GM20000 (cell line): ENCODE measurements around the gene FOXP1.

Experiments used
- DNase-seq: peaks from one replicate; pipeline ENCODE4 v3.0.0; 2012; ENCODE audit warnings: low spot score
- TF ChIP-seq, protein P1 (sequence below): IDR thresholded peaks from 2 replicates; pipeline ENCODE4 v1.5.1; 2012; ENCODE audit warnings: mild to moderate bottlenecking, control low read depth; ENCODE audit errors: extremely low read depth, missing control alignments

Gene FOXP1

DNA sequence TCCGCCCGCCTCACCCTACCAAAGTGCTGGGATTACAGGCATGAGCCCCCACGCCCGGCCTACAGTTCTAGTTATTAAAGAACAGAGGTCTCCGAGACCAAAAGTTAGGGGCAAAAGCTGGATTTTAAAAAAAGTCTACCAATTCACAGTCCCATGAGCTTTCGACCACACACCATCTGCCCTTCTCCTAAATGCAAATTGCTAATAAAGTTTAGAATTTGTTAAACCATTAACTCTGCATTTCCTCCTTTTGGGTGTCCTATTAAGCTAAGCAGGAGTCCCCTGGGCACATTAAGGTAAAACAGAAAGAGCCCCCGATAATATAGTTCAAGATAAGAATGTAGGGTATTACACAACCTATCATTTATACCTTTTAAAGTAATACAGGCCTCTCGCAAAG lies 322.7 kb downstream of the FOXP1 start:
- DNase-seq: no peak
- TF ChIP-seq, protein P1, sequence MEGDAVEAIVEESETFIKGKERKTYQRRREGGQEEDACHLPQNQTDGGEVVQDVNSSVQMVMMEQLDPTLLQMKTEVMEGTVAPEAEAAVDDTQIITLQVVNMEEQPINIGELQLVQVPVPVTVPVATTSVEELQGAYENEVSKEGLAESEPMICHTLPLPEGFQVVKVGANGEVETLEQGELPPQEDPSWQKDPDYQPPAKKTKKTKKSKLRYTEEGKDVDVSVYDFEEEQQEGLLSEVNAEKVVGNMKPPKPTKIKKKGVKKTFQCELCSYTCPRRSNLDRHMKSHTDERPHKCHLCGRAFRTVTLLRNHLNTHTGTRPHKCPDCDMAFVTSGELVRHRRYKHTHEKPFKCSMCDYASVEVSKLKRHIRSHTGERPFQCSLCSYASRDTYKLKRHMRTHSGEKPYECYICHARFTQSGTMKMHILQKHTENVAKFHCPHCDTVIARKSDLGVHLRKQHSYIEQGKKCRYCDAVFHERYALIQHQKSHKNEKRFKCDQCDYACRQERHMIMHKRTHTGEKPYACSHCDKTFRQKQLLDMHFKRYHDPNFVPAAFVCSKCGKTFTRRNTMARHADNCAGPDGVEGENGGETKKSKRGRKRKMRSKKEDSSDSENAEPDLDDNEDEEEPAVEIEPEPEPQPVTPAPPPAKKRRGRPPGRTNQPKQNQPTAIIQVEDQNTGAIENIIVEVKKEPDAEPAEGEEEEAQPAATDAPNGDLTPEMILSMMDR: no peak

DNA sequence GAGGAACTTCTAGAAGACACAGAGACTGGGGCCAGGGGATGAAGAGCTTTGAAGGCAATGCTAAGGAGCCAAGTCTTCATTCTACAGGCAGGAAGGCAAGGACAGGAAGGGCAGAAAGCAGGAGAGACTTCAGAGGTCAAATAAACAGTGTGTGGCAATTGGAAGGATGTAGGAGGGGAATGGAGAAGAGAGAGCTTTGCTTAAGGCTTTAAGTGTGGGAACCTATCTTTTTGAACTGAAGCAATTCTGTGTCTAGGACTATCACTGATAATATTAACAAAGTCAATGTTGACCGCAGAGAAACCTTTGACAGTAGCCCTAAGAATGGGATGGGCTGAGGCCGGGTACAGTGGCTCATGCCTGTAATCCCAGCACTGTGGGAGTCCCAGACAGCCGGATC lies 325.0 kb downstream of the FOXP1 start:
- TF ChIP-seq, protein P1: no peak
- DNase-seq: no peak

DNA sequence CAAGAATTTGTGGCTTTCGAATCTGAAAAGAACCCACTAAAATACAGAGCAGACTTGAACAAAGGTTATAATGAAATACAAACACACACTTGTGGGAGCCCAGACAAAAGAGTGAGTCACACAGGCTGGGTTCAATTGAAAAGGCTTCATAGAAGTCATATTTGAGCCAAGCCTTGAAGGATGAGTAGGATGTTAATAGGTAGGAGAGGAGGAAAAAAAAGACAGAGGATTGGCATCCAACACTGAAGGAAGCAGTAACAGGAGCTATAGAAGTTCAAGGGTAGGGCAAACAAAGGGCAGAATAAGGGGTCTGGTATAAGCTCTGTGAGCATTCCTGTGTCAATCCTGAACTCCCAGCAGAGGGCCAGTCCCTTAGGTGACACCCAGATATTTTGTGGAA lies 325.4 kb downstream of the FOXP1 start:
- TF ChIP-seq, protein P1: no peak
- no peak for DNase-seq

DNA sequence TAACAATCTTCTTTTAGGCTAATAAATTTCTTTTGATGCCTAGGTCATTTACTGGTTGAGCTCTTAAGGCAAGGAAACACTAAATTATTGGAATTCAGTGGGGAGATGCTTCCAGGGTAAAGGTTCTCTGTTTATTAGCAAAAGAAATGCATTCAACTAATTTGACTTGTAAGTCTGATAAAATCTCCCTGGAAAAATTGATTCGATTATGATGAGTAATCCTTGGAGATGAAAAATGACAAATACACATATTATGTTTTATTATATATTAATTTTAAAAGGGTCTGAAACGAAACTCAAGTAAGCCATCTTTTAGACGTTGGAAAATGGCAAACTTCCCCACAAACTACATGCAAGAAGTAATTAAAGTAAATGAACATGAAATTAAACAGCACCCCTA lies 328.0 kb downstream of the FOXP1 start:
- TF ChIP-seq, protein P1: no peak
- no peak for DNase-seq

DNA sequence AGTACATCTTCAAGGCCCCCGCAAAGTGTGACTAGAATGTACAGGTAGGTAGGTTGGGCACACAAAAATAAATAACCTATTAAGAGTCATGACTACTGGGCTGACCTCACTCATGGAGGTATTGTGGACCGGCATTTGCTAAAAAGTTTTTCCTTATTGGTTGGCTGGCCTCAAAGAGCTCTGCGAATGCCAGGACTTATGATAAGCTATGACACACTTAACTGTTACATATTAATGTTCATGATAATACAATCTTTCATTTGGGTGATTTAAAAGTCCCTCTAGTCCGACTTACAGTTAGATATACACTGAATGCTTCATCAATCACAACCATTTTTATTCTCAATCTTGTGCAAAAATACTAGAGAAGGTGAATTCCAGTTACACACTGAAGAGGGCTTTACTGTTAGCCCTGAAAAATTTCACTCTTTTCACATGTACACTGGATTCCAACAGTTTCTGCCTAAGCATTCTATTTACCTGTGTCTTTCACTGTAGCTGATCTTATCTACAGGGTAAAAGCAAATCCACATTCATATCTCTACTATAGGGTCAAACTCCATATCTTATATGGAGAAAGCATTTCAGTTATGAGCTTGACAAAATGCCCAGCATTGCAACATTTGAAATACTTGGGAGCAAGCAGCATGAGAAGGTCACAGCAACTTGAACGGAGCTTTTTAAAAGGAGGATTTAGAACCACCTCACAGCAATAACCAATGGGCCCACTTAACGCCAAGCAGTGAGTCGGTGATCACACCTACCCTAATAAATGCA lies 329.1 kb downstream of the FOXP1 start:
- TF ChIP-seq, protein P1: no peak
- no peak for DNase-seq

DNA sequence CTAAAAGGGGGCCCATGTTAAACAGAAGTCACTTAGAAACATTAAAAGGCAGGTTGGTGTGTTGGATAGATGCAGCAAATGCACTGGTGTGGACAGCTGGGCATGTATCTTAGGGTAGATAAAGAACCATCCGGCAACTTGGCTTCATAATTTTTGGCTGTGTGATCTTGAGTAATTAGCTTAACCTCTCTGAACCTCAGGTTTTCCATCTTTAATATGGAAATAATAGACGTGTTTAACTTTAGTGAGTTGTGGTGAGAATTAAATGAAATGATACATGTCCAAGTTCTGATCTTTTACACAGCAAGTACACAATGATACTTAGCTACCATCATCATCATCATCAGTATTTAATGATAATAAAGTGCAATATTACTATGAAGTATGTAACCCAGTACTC lies 330.4 kb downstream of the FOXP1 start:
- DNase-seq: no peak

DNA sequence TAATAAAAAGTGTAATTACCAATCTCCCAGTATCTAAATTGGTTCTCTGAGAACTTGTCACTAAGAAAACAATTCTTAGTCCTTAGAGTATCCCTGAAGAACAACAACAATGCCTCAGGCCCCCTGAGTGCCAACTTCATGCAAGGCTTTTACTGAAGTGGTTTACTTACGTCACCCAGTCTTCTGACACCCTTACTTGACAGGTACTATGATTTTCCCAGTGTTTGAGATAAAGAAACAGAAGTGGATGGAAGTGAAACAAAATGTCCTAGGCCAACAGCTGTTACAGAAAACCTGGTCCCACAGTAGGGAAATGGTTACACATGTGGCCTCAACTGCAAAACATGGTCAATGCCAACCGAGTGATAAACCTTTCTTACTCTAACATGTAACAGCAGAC lies 331.1 kb downstream of the FOXP1 start:
- TF ChIP-seq, protein P1: no peak
- DNase-seq: no peak

More for the DNA sequence above, 330.4 kb downstream of the FOXP1 start:
- TF ChIP-seq, protein P1: no peak
